HG03025 (cell line): ENCODE data around the gene CSF2RB.

Source experiments
- ATAC-seq: cut with Tn5 transposase; IDR thresholded peaks from one replicate; pipeline ENCODE4 v1.9.1; 2021; ENCODE audit warnings: mild to moderate bottlenecking, moderate library complexity; ENCODE audit not compliant: unreplicated experiment, low FRiP score

Gene CSF2RB

GRCh38 chr22:36934418-36935312 lies 21.2 kb downstream of the CSF2RB start:
- ATAC-seq = no peak

GRCh38 chr22:36935313-36935610 lies 21.8 kb downstream of the CSF2RB start:
- ATAC-seq = no peak

- no peak for ATAC-seq
Measured at GRCh38 chr22:36935694-36936093, 22.3 kb downstream of the CSF2RB start.

- no peak for ATAC-seq
Measured at GRCh38 chr22:36936362-36937116, 23.1 kb downstream of the CSF2RB start.

- no peak for ATAC-seq
Measured at GRCh38 chr22:36937319-36938027, 24.0 kb downstream of the CSF2RB start.

- ATAC-seq = no peak
Measured at GRCh38 chr22:36938028-36938425, 24.6 kb downstream of the CSF2RB start.

GRCh38 chr22:36938886-36939285 lies 25.5 kb downstream of the CSF2RB start:
- no peak for ATAC-seq

- no peak for ATAC-seq
Measured at GRCh38 chr22:36940676-36941075, 27.2 kb downstream of the CSF2RB start.

GRCh38 chr22:36942556-36942955 lies 29.1 kb downstream of the CSF2RB start:
- no peak for ATAC-seq

- ATAC-seq = no peak
Measured at GRCh38 chr22:36946421-36947158, 33.2 kb downstream of the CSF2RB start.

- ATAC-seq = no peak
Measured at GRCh38 chr22:36948273-36949225, 35.1 kb downstream of the CSF2RB start.

- ATAC-seq = no peak
Measured at GRCh38 chr22:36950797-36951590, 37.6 kb downstream of the CSF2RB start.

- ATAC-seq = no peak
Measured at GRCh38 chr22:36951746-36952145, 38.3 kb downstream of the CSF2RB start.

- no peak for ATAC-seq
Measured at GRCh38 chr22:36953239-36954080, 40.0 kb downstream of the CSF2RB start.

- ATAC-seq = no peak
Measured at GRCh38 chr22:36954251-36955014, 41.0 kb downstream of the CSF2RB start.

GRCh38 chr22:36955691-36956090 lies 42.3 kb downstream of the CSF2RB start:
- no peak for ATAC-seq

GRCh38 chr22:36958366-36958765 lies 44.9 kb downstream of the CSF2RB start:
- no peak for ATAC-seq
